A673 (cell line): ENCODE measurements around the gene ADTRP. TPM values are rescaled to one million over a fixed set of nuclear protein-coding genes. Genes with fewer than 3 reads are reported as not detected.

ENCODE experiments used
- BruUV-seq: library from RNA; stranded (reverse); fragments of 400-500 nt; replicated peaks from 2 replicates; lab custom pipeline; 2021; lab: Mats Ljungman, UMichigan
- CTCF ChIA-PET: fragments of 300-600 bp; sonication (Branson Sonifier 250); formaldehyde crosslinking; loops from one replicate; lab custom pipeline; 2022; ENCODE audit warnings: antibody characterized with exemption; lab: Charles Lee
- POLR2A ChIA-PET: fragments of 300-600 bp; sonication (Branson Sonifier 250); formaldehyde crosslinking; loops from one replicate; lab custom pipeline; 2022; ENCODE audit warnings: antibody characterized with exemption; ENCODE audit not compliant: low non-redundant PET; lab: Charles Lee
- DNase-seq: peaks from one replicate; pipeline ENCODE4 v3.0.0-alpha.2; 2015; ENCODE audit warnings: low spot score
- H3K27ac ChIP-seq: fragments of 200-600 bp; sonication (generic); 2 replicates; pipeline ENCODE4 v1.5.1; 2016; ENCODE audit warnings: mixed run types, low read depth, mild to moderate bottlenecking, mixed read lengths, antibody characterized with exemption, low read length; ENCODE audit not compliant: poor library complexity, severe bottlenecking
- H3K27me3 ChIP-seq: fragments of 200-600 bp; sonication (generic); replicated peaks from 2 replicates; pipeline ENCODE4 v1.6.1; 2017; ENCODE audit warnings: mixed run types, low read depth, mild to moderate bottlenecking, mixed read lengths, antibody characterized with exemption, low read length; ENCODE audit not compliant: insufficient read depth, poor library complexity
- H3K36me3 ChIP-seq: fragments of 200-600 bp; sonication (generic); 2 replicates; pipeline ENCODE4 v1.6.1; 2016; ENCODE audit warnings: mixed run types, mild to moderate bottlenecking, mixed read lengths, antibody characterized with exemption, low read length; ENCODE audit not compliant: insufficient read depth, poor library complexity, severe bottlenecking
- H3K4me1 ChIP-seq: fragments of 200-600 bp; sonication (generic); 2 replicates; pipeline ENCODE4 v1.6.1; 2017; ENCODE audit warnings: mixed run types, mild to moderate bottlenecking, mixed read lengths, antibody characterized with exemption, low read length; ENCODE audit not compliant: insufficient read depth, poor library complexity, severe bottlenecking
- H3K4me3 ChIP-seq: fragments of 200-600 bp; sonication (generic); 2 replicates; pipeline ENCODE4 v1.5.1; 2016; ENCODE audit warnings: low read depth, mixed run types, mild to moderate bottlenecking, mixed read lengths, low read length; ENCODE audit not compliant: poor library complexity, severe bottlenecking
- H3K9me3 ChIP-seq: fragments of 200-600 bp; sonication (generic); 2 replicates; pipeline ENCODE4 v1.6.1; 2016; ENCODE audit warnings: mixed run types, low read depth, mild to moderate bottlenecking, mixed read lengths, antibody characterized with exemption, low read length; ENCODE audit not compliant: poor library complexity, severe bottlenecking
- EZH2 ChIP-seq: fragments of 200-600 bp; sonication (generic); IDR thresholded peaks from 2 replicates; pipeline ENCODE4 v1.6.1; 2017; ENCODE audit warnings: borderline replicate concordance, low read depth, mild to moderate bottlenecking, mixed read lengths, antibody characterized with exemption, low read length; ENCODE audit not compliant: poor library complexity, severe bottlenecking
- intact Hi-C: fragments of 100-400 bp; cut with micrococcal nuclease; formaldehyde crosslinking; loops from one replicate; pipeline ENCODE4 v1.10.0; 2022; ENCODE audit not compliant: unreplicated experiment
- total RNA-seq: library from RNA; stranded (reverse); gene quantifications from 2 replicates; pipeline ENCODE4 v1.2.3, GENCODE V29; 2021
- TF ChIP-seq, protein P1 (sequence below): fragments of 300-800, 200-600 bp; sonication (generic); conservative IDR thresholded peaks from 2 replicates; pipeline ENCODE4 v1.5.1; 2017; ENCODE audit warnings: low read depth, mild to moderate bottlenecking, antibody characterized with exemption, low read length, moderate library complexity, mixed read lengths

Gene ADTRP
- total RNA-seq, 1 experiment from 2014 or later: not detected

DNA sequence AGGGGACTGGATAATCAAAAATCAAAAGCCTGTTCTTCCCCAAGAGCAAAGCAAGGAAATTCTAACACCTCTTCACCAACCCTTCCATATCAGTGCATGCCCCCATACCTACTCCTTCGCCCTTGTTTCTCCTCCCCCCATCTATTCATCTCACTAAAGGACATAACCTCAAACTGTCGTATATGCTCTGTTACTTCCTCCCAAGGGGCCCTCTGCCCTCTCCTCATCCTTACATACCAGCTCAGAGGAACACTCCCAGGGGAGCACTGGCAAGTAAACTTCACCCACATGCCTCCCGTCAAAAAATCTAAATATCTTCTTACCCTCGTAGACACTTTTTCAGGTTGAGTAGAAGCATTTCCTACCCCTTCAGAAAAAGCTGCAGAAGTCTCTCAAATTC is 9.4 kb upstream of the ADTRP start:
- Histone ChIP-seq H3K36me3 (no peaks in the 10 kb centered on the region), H3K4me3 (no peak overlapping the region), H3K9me3 (no peaks in the 10 kb centered on the region), H3K27ac (no peak overlapping the region), H3K4me1 (no peaks in the 10 kb centered on the region), H3K27me3 (no peaks in the 10 kb centered on the region)
- ChIA-PET CTCF (no interaction called here), POLR2A (no interaction called here)
- DNase-seq: no peak
- TF ChIP-seq EZH2: no peak
- TF ChIP-seq, protein P1, sequence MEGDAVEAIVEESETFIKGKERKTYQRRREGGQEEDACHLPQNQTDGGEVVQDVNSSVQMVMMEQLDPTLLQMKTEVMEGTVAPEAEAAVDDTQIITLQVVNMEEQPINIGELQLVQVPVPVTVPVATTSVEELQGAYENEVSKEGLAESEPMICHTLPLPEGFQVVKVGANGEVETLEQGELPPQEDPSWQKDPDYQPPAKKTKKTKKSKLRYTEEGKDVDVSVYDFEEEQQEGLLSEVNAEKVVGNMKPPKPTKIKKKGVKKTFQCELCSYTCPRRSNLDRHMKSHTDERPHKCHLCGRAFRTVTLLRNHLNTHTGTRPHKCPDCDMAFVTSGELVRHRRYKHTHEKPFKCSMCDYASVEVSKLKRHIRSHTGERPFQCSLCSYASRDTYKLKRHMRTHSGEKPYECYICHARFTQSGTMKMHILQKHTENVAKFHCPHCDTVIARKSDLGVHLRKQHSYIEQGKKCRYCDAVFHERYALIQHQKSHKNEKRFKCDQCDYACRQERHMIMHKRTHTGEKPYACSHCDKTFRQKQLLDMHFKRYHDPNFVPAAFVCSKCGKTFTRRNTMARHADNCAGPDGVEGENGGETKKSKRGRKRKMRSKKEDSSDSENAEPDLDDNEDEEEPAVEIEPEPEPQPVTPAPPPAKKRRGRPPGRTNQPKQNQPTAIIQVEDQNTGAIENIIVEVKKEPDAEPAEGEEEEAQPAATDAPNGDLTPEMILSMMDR: no peak
- BruUV-seq: no TSS peak
- intact Hi-C loops: no loop called here

DNA sequence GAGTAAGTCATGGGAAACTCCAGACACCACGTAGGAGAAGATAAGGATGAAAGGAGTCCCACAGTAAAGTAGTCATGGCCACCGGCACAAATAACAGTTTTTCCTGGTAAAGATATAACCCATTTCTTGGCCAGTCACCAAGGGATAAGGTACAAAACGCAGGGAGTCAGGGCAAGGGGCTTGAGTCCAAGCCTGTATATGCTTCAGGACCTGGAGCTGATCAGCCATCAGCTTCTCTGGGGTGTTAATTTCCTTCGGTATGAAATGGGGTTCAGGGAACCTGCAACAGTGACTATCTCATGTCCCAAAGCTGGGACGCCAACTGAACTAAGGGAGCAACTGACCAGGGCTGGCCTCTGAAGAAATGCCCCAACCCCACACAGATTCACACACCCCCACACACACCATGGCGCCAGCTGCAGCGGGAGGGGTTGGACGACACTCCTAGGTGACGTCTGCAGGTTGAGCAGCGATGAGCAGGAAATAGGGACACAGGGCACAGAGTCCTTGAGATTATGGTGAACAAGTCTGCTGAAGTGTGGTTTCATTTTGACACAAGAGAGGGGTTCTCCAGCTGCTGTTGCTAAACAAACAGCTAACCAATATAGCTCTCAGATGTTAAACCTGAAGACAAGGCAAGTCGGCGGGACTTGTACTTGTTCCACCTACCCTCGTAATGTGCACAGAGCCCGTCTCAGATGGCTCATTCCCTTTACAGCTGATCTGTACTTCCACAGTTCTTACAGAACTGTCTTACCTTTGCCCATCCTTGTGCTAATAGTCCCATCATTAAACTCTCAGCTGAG is 7.4 kb upstream of the ADTRP start:
- Histone ChIP-seq H3K9me3 (no peaks in the 10 kb centered on the region), H3K27ac (no peak overlapping the region), H3K4me3 (no peak overlapping the region), H3K36me3 (no peaks in the 10 kb centered on the region), H3K4me1 (no peaks in the 10 kb centered on the region), H3K27me3 (no peaks in the 10 kb centered on the region)
- no TSS peak for BruUV-seq
- ChIA-PET CTCF (no interaction called here), POLR2A (interaction anchor here (0.6 to 0.8 kb wide), 2 partner anchors 18 to 72 kb away, joined by 4 read pairs; no protein-coding TSS in a partner anchor)
- DNase-seq: no peak
- TF ChIP-seq, protein P1: no peak
- TF ChIP-seq EZH2: no peak
- intact Hi-C loops: no loop called here

DNA sequence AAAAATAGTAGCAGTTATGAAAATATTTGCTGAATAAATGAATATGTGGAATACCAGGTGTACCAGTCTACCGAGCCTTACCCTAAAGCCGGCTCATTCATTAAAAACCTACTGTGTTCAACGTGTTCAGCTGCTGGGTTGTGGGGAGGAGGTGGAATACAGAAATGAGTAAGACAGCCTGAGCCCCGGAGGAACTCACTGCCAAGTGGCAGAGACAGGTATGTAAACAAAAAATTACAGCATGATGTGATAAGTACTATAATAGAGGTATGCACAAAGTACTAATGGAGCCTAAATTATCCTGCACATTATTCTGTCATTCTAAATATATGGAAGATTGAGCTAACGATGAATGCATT is 6.8 kb upstream of the ADTRP start:
- no TSS peak for BruUV-seq
- no peaks in the 10 kb centered on the region for H3K36me3 ChIP-seq
- H3K4me3 ChIP-seq: no peak overlapping the region
- no peak for TF ChIP-seq EZH2
- TF ChIP-seq, protein P1: no peak
- CTCF ChIA-PET: no interaction called here
- POLR2A ChIA-PET: no interaction called here
- no peaks in the 10 kb centered on the region for H3K9me3 ChIP-seq
- DNase-seq: no peak
- no peak overlapping the region for H3K27ac ChIP-seq
- H3K4me1 ChIP-seq: no peaks in the 10 kb centered on the region
- intact Hi-C loops: no loop called here
- no peaks in the 10 kb centered on the region for H3K27me3 ChIP-seq
